GM20000 (cell line): ENCODE data around the gene SIGLEC5.
A peak's percentile ranks its signal among the peaks of the same experiment; 100 is the strongest.

Experiments
- DNase-seq: peaks from one replicate; pipeline ENCODE4 v3.0.0; 2012; ENCODE audit warnings: low spot score
- CTCF ChIP-seq: IDR thresholded peaks from 2 replicates; pipeline ENCODE4 v1.5.1; 2012; ENCODE audit warnings: mild to moderate bottlenecking, control low read depth; ENCODE audit errors: extremely low read depth, missing control alignments

The SIGLEC5 gene

GRCh38 chr19:51600940-51601580 lies 29.1 kb downstream of the SIGLEC5 start:
- DNase-seq = peak; percentile 68
- no peak for TF ChIP-seq CTCF

- no peak for DNase-seq
These were observed 31.1 kb downstream of the SIGLEC5 start for GRCh38 chr19:51599084-51599483.

GRCh38 chr19:51598159-51598915 lies 31.9 kb downstream of the SIGLEC5 start:
- TF ChIP-seq CTCF = no peak

More at GRCh38 chr19:51599084-51599483, 31.1 kb downstream of the SIGLEC5 start:
- no peak for TF ChIP-seq CTCF

GRCh38 chr19:51595190-51596175 lies 34.7 kb downstream of the SIGLEC5 start:
- no peak for TF ChIP-seq CTCF

More at GRCh38 chr19:51598159-51598915, 31.9 kb downstream of the SIGLEC5 start:
- DNase-seq = no peak

GRCh38 chr19:51594774-51595109 lies 35.5 kb downstream of the SIGLEC5 start:
- DNase-seq = no peak
- TF ChIP-seq CTCF = no peak

More at GRCh38 chr19:51595190-51596175, 34.7 kb downstream of the SIGLEC5 start:
- DNase-seq = no peak

GRCh38 chr19:51593969-51594773 lies 36.0 kb downstream of the SIGLEC5 start:
- no peak for TF ChIP-seq CTCF
- DNase-seq = peak; percentile 95
